Kidney (tissue), 14 donors: ENCODE results near the gene PTPRJ. TPM values are rescaled to one million over a fixed set of nuclear protein-coding genes. Genes with fewer than 3 reads are reported as not detected.

Source experiments
- DNase-seq, 5 donors: peaks; one replicate each; pipeline ENCODE4 v3.0.0-alpha.2; 2013 to 2020
- FAIRE-seq: peaks from 2 replicates; lab custom pipeline; 2012; peaks lifted over from hg19 to GRCh38; lab: Jason Lieb, UNC
- H3K27ac ChIP-seq, 2 donors: one replicate each; pipeline ENCODE4 v1.7.0; 2013; ENCODE audit warnings: low read depth in 2 of 2, low read length in 2 of 2, inconsistent platforms in 1 of 2
- H3K27me3 ChIP-seq: one replicate; pipeline ENCODE4 v1.7.1; 2013; ENCODE audit warnings: low read length, inconsistent platforms; ENCODE audit not compliant: control insufficient read depth, insufficient read depth
- H3K36me3 ChIP-seq, 3 donors: one replicate each; pipeline versions ENCODE4 v1.7.0 to v1.7.1; 2013; ENCODE audit warnings: low read length in 3 of 3, control low read depth in 1 of 3, inconsistent platforms in 1 of 3; ENCODE audit not compliant: insufficient read depth in 3 of 3, control insufficient read depth in 2 of 3
- H3K4me1 ChIP-seq, 3 donors: one replicate each; pipeline versions ENCODE4 v1.7.0 to v1.7.1; 2013; ENCODE audit warnings: low read length in 3 of 3, inconsistent platforms in 1 of 3, low read depth in 1 of 3; ENCODE audit not compliant: control insufficient read depth in 2 of 3, insufficient read depth in 2 of 3
- H3K4me3 ChIP-seq, 3 donors: one replicate each; pipeline versions ENCODE4 v1.7.0 to v1.8.1; 2013; ENCODE audit warnings: low read length in 3 of 3, control low read depth in 1 of 3, inconsistent platforms in 1 of 3
- H3K9ac ChIP-seq, 3 donors: one replicate each; pipeline versions ENCODE4 v1.7.0 to v1.7.1; 2013; ENCODE audit warnings: low read length in 3 of 3, control low read depth in 1 of 3, inconsistent platforms in 1 of 3
- H3K9me3 ChIP-seq, 3 donors: one replicate each; pipeline versions ENCODE4 v1.7.0 to v1.7.1; 2013; ENCODE audit warnings: low read length in 3 of 3, control low read depth in 1 of 3, inconsistent platforms in 1 of 3; ENCODE audit not compliant: control insufficient read depth in 2 of 3, insufficient read depth in 1 of 3
- intact Hi-C: fragments of 100-400 bp; cut with DNase I; formaldehyde crosslinking; loops from one replicate; pipeline ENCODE4 v1.11.1; 2022
- polyA plus RNA-seq: library from polyadenylated mRNA; stranded (reverse); fragments of 350-450 nt; fragmentation: Illumina TruSeq; extraction: RNeasy Lipid Tissue Mini Kit (QIAGEN cat#74804); gene quantifications from one replicate; pipeline ENCODE4 v1.2.3, GENCODE V29; 2014; ENCODE audit warnings: low read depth, low replicate concordance; ENCODE audit not compliant: insufficient read depth
- total RNA-seq: library from RNA; stranded (reverse); fragmentation: NEBNext Ultra II Directional; extraction: Animal tissue kit (Norgen Biotek cat#: 25700); gene quantifications from one replicate; pipeline ENCODE4 v1.2.1, GENCODE V29; 2021
- TF ChIP-seq, protein P1 (sequence below): IDR thresholded peaks from 3 replicates; pipeline ENCODE4 v1.5.1; 2012; ENCODE audit warnings: mild to moderate bottlenecking, moderate library complexity, borderline replicate concordance; ENCODE audit not compliant: insufficient read depth; ENCODE audit errors: extremely low read depth
- donor health status: control.
- donor health status: control.
- donor health status: control.
- donor health status: control.
- donor health status: control.
- donor health status: DM: yes; HTN: yes; CAD: no.
- donor health status: Normal renal cell carcinoma (clear cell type).

PTPRJ gene
- total and polyA plus RNA-seq, 2 donors from 2014 or later: 9.2 to 80.5 TPM

DNA sequence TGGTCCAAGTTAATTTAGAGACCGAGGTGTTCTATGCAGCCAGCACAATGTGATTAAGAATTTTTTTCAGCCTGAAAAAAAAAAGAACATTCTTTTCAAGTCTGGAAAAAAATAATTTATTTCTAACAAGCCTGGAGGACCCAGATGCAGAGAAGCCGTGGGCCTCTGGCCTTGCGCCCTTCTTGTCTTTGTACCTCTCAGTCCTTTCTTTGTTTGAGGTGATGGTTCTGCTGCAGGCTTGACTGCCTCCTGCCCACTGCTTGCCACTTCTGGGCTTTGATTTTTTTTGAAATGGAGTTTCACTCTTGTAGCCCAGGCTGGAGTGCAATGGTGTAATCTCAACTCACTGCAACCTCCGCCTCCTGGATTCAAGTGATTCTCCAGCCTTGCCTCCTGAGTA lies 7.2 kb upstream of the PTPRJ start:
- H3K4me1 ChIP-seq: peaks cover 0 to 4% (median 0%) of the 10 kb centered on the region in 3 donors
- TF ChIP-seq, protein P1, sequence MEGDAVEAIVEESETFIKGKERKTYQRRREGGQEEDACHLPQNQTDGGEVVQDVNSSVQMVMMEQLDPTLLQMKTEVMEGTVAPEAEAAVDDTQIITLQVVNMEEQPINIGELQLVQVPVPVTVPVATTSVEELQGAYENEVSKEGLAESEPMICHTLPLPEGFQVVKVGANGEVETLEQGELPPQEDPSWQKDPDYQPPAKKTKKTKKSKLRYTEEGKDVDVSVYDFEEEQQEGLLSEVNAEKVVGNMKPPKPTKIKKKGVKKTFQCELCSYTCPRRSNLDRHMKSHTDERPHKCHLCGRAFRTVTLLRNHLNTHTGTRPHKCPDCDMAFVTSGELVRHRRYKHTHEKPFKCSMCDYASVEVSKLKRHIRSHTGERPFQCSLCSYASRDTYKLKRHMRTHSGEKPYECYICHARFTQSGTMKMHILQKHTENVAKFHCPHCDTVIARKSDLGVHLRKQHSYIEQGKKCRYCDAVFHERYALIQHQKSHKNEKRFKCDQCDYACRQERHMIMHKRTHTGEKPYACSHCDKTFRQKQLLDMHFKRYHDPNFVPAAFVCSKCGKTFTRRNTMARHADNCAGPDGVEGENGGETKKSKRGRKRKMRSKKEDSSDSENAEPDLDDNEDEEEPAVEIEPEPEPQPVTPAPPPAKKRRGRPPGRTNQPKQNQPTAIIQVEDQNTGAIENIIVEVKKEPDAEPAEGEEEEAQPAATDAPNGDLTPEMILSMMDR: no peak
- no peaks in the 10 kb centered on the region for H3K36me3 ChIP-seq
- FAIRE-seq (no peak), DNase-seq (no peak)
- H3K9me3 ChIP-seq: no peaks in the 10 kb centered on the region
- no peak overlapping the region for H3K27ac ChIP-seq
- H3K9ac ChIP-seq: no peak overlapping the region
- intact Hi-C loops: no loop called here
- H3K4me3 ChIP-seq: no peak overlapping the region
- no peaks in the 10 kb centered on the region for H3K27me3 ChIP-seq

DNA sequence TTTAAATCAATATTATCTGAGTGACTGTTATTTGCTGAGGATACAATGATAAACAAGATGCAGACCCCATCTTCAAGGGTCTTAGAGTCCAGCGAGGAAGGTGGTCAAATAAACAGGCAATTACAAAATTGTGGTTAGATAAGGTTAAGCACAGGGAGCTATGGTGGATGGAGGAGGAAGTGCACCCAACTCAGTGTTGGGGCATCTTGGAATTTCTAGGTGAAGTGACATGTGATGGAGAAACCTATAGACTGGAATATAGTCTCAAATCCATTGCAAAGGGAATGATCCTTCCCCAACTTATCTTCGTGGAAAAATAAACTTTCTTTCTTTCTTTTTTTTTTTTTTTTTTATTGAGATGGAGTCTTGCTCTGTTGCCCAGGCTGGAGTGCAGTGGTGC lies 3.4 kb upstream of the PTPRJ start:
- H3K36me3 ChIP-seq: no peaks in the 10 kb centered on the region
- no peak overlapping the region for H3K27ac ChIP-seq
- DNase-seq (no peak), FAIRE-seq (no peak)
- H3K9me3 ChIP-seq: no peaks in the 10 kb centered on the region
- H3K4me1 ChIP-seq: peaks cover 0 to 12% (median 0%) of the 10 kb centered on the region in 3 donors
- H3K4me3 ChIP-seq: no peak overlapping the region
- H3K9ac ChIP-seq: no peak overlapping the region
- H3K27me3 ChIP-seq: no peaks in the 10 kb centered on the region
- TF ChIP-seq, protein P1: no peak
- intact Hi-C loops: no loop called here

DNA sequence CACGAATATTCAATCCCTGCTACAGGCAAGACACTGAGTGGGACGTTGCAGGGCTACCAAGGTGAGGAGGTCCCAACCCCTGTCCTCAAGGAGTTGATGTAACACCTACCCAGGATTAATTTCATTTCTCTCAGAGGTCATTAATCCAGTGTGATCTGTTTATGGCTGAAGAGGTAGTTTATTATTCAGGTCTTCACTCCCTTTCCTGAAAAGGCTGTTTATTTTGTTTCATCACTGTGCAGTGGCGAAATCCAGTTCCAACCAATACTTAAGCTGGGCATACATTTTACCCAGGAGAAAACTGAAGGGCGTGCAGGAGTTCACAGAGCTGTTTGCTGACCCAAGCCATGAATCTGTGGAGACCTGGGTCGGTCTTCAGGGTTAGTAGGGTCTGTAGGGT lies 2.7 kb upstream of the PTPRJ start:
- TF ChIP-seq, protein P1: no peak
- Histone ChIP-seq H3K36me3 (no peaks in the 10 kb centered on the region), H3K9me3 (no peaks in the 10 kb centered on the region), H3K9ac (no peak overlapping the region), H3K4me3 (no peak overlapping the region), H3K27ac (no peak overlapping the region), H3K4me1 (peaks cover 0 to 15% (median under 1%) of the 10 kb centered on the region in 3 donors), H3K27me3 (no peaks in the 10 kb centered on the region)
- FAIRE-seq: no peak
- intact Hi-C loops: no loop called here
- DNase-seq: peak in 2 of 5 donors; percentile 55 to 71
